ENCODE results near the gene MFSD12.
"Not testable (repeated sequence)": the region's sequence is repeated elsewhere in the genome, so short reads cannot be mapped to it uniquely, and the experiment has no call there.

Gene MFSD12

DNA sequence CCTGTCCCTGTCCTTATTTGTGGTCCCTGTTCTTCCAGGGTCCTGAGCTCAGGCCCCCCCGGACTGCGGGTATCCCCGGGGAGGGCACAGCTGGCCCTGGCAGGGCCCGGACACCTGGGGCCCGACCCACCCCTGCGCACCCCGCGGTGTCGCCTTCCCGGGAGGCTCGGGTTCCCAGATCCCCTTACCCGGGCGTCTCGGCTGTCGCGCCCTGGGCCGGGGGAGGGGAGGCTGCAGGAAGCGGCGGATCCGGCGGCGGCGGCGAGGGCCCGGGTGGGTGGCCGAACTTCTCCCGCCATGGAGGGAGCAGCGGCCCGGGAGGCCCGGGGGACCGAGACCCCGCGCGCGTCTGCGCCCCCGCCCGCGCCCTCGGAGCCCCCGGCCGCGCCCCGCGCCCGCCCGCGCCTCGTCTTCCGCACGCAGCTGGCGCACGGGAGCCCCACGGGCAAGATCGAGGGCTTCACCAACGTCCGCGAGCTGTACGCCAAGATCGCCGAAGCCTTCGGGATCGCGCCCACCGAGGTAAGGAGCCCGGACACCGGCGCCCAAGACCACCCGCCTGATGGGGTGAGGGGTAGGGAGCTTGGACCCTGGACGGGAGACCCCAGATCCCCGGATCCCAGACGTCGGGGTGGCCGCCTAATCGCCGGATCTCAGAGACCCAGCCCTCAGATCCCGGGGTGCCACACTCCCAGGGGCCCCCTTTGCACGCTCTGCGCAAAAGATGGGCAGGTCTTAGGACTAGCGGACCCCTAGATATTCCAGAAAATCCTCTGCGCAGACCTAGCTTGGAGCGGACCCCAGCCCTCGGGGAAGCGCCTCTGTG is 28.1 kb upstream of the MFSD12 start, which contains the start of gene GIPC3:
Gene GIPC3, plus strand, starts transcription at position 178 of the 826 bp plus-strand sequence. Its CDS starts 120 bp downstream, at position 298.
- no peak for DNase-seq (ENCODE audit: extremely low read depth in 1 of 2, low read depth in 1 of 2)

DNA sequence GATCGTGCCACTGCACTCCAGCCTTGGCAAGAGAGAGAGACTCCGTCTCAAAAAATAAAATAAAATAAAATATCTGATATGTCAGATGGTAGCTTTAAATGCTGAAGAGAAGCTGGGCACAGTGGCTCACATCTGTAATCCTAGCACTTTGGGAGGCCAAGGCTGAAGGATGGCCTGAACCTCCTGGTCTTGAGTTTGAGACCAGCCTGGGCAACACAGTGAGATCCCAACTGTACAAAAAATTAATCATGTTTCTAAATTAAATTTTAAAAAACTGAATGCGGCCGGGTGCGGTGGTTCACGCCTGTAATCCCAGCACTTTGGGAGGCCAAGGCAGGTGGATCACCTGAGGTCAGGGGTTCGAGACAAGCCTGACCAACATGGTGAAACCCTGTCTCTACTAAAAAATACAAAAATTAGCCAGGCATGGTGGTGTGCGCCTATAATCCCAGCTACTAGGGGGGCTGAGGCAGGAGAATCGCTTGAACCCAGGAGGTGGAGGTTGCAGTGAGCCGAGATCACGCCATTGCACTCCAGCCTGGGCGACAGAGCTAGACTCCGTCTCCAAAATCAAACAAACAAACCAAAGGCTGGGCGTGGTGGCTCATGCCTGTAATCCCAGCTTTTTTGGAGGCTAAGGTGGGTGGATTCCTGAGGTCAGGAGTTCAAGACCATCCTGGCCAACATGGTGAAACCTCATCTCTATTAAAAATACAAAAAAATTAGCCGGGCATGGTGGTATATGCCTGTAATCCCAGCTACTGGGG is 26.8 kb upstream of the MFSD12 start:
- DNase-seq (ENCODE audit: extremely low read depth in 1 of 2, low read depth in 1 of 2) = not testable (repeated sequence)

DNA sequence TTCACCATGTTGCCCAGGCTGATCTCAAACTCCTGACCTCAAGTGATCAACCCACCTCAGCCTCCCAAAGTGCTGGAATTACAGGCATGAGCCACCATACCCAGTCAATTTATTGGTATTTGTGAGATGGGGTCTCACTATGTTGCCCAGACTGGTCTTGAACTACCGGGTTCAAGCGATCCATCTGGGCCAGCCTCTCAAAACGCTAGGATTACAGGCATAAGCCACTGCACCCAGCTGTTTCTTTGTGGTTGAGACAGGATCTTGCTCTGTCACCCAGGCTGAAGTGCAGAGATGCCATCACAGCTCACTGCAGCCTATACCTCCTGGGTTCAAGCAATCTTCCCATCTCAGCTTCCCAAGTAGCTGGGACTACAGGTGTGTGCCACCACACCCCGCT is 24.4 kb upstream of the MFSD12 start:
- not testable (repeated sequence) for DNase-seq (ENCODE audit: extremely low read depth in 1 of 2, low read depth in 1 of 2)

DNA sequence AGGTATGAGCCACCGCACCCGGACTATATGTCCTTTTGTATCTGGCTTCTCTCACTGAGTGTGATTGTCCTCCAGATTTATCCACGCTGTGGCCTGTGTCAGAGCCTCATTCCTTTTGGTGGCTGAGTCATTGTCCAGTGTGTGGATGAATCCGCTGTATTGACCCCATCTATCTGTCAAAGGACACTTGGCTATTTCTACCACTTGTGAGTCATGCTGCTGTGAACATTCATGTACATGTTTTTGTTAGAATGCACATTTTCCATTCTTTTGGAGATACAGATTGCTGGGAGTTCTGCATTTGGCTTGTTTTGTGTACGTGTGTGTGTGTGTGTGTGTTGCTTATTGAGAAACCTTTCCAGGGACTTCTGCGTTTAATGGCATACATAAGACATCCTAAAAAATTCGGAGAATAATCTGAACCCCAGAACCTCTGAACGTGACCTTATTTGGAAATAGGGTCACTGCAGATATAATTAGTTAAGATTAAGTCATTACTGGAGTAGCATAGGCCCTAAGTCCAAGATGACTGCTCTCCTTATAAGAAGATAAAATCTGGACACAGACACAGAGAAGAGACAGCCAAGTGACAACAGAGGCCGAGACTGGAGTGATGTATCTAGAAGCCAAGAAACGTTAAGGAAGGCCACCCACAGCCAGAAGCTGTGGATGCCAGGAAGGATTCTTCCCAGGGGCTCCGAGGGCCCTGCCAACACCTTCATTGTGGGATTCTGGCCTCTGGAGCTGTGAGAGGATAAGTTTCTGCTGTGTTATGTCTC is 23.0 kb upstream of the MFSD12 start:
- DNase-seq (ENCODE audit: extremely low read depth in 1 of 2, low read depth in 1 of 2) = no peak

DNA sequence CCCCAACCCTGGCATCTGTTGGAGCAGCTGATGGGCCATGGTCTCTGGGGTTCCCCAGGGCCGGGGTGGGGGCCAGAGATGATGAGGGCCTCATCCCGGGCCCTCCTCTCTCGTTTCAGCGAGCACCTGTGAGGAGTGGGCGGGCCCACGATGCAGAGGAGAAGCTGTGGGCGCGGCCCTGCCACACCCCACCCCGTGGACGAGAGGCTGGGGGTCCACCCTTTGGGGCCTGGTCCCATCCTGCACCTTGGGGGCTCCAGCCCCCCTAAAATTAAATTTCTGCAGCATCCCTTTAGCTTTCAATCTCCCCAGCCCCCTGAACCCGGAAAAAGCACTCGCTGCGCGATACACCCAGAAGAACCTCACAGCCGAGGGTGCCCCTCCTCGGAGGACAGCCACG is 21.0 kb upstream of the MFSD12 start:
- DNase-seq (ENCODE audit: extremely low read depth in 1 of 2, low read depth in 1 of 2) = no peak

DNA sequence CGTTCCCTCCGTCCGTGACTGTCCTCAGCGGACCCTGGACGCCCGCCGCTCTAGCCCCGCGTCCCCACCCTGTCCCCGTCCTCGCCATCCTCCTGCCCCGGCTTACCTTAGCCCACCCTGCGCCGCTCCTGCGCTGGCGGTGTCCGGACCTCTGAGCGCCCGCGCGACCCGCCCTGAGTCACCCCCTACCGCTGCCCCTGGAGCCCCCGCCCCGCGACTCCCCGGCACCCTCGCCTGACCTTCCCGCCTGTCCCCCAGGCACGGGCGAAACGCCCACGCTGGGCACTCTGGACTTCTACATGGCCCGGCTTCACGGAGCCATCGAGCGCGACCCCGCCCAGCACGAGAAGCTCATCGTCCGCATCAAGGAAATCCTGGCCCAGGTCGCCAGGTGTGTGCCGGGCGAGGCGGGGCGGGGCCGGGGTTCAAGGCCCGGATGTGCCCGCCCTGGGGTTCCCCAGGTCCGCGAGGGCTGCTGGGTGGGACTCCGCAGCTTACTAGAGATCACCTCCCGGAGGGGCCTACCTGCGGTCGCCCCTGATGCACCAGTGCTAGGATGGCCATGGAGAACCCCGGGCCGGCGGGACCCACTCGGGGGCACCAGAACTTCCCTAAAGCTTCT is 20.4 kb upstream of the MFSD12 start:
- no peak for DNase-seq (ENCODE audit: extremely low read depth in 1 of 2, low read depth in 1 of 2)

DNA sequence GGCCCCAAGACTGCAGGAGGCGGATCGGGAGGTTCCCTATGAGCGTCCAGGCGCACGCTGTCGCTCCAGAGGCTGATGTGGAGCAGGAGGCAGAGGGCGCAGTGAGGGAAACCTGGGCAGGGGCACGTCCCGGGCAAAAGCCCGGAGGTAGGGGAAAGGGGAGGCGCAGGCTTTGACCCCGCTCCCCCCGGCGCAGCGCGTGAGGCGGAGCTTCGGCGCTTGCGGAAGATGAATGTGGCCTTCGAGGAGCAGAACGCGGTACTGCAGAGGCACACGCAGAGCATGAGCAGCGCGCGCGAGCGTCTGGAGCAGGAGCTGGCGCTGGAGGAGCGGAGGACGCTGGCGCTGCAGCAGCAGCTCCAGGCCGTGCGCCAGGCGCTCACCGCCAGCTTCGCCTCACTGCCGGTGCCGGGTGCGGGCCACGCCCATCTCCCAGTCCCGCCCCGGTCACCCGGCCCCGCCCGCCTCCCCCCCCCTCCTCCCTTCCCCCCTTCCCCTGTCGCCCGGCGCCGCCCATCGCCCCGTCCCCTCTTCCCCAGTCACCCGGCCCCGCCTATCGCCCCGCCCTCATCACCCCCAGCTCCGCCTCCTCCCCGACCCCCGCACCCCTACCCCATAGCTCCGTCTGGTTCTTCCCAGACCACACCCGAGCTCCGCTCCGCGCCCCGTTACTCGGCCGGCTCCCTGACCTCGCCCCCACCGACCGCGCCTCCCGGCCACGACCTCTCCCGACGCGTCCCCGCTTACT is 19.5 kb upstream of the MFSD12 start:
- DNase-seq (ENCODE audit: extremely low read depth in 1 of 2, low read depth in 1 of 2) = no peak

DNA sequence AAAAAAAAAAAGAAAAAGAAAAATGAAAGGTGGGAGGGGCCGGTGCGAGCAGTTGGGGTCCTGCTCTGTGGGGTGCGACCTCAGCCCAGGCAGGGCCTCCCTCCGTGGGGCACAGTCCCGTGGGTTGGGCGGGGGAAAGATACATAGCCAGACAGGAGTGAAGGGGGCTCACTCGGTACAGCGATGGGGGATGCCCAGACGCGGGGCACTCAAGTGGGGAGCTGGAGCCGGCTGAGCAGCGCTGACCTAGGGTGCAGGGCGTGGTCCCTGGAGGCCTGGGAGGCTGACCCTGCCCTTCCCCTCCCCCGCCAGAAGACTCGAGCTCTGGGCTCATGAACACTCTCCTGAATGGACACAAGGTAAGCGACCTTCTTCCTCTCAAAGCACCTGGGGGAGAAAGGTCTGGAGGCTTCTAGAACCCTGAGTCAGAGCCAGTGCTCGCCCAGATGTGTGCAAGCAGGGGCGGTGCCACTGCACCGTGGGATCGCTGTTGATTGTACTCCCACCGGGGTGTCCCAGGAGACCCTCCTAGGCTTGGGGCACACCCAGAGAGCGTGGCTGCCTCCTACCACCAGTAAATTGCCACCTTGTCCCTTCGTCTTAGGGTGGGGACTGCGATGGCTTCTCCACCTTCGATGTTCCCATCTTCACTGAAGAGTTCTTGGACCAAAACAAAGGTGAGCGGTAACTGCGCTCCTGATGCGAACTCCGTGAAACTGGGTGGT is 18.7 kb upstream of the MFSD12 start:
- DNase-seq (ENCODE audit: extremely low read depth in 1 of 2, low read depth in 1 of 2) = no peak

DNA sequence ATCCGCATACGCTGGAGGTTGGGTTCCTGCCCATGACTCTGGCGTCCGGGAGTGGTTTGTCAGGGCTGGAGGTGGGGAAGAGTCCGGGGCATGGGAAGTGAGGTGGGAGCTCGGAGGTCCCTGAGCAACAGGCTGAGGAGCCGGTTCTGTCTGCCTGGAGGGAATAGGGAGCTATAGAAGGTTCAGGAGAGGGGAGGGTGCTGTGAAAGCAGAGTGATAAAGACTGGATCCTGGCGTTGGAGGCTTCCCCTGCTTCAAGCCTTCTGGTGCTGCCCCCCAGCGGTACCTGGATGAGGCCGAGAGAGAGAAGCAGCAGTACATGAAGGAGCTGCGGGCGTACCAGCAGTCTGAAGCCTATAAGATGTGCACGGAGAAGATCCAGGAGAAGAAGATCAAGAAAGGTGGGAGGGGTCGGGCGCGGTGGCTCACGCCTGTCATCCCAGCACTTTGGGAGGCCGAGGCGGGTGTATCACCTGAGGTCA is 17.9 kb upstream of the MFSD12 start:
- no peak for DNase-seq (ENCODE audit: extremely low read depth in 1 of 2, low read depth in 1 of 2)

DNA sequence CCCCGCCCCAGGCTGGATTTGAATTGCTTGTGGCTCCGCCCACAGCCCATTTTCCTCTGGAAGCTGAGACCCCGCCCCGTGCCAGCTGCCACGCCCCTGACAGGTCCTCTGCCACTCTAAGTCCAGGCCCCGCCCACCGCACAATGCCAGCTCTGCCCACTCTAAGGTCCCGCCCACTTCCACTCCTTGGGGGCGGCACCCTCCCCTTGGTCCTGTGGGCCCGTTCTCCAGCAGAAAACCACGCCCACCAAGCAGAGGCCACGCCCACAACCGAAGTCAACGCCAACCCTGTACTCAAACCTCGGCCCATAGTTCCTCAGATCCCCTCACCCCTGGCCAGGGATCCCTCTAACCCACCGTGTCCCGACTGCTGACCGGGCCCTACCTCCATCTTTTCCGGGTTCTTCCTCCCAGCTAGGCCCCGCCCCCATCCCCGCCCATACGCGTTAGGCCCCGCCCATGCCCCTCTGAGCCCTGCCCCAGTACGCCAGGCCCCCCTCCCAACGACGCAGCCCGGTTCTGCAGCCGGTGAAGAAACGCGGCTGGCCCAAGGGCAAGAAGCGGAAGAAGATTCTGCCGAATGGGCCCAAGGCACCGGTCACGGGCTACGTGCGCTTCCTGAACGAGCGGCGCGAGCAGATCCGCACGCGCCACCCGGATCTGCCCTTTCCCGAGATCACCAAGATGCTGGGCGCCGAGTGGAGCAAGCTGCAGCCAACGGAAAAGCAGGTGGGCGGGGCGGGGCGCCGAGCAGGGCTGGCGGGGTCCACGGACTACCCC is 16.7 kb upstream of the MFSD12 start:
- DNase-seq (ENCODE audit: extremely low read depth in 1 of 2, low read depth in 1 of 2) = peak; percentile 48 to 59

DNA sequence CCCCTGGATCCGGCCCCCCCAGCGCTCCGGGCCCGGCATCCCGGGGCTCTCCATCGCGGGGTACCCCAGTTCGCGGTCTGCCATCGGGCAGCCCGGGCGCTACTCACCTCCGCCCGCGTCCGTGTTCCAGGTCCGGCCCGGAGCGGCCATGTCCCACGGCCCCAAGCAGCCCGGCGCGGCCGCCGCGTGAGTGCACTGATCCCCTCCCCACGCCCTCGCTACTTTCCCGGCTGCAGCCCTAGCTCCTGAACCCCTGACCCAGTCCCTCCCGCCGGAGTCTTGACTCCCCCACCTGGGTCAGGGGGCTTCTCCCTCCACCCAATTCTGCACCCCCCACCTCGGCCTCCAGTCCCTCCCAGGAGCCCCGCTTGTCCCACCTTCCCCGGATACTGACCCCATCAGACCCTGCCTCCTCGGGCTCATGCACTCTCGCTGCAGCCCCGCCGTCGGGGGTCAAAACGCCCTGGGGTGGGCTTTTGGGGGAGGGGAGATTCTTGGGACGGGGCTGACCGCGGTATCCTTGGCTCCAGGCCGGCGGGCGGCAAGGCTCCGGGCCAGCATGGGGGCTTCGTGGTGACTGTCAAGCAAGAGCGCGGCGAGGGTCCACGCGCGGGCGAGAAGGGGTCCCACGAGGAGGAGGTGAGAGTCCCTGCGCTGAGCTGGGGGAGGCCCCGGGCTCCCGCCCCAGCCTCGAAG is 15.9 kb upstream of the MFSD12 start:
- no peak for DNase-seq (ENCODE audit: extremely low read depth in 1 of 2, low read depth in 1 of 2)

DNA sequence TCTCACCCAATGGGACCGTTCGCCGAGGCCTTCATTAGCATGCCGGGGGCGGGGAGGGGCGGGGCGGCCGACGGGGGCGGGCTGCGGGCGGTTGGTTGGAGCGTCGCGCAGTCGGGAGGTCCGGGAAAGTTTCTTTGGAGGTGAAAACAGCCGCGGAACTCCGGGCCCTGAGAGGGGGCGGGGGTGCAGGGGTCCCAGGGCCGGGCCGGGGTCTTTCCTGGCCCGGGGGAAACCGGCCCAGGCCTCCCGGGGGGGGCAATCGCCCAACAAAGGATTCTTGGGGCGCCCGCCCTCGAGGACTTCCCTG is 15.4 kb upstream of the MFSD12 start, which contains the start of gene HMG20B:
Gene HMG20B, plus strand, starts transcription at position 90 of the 307 bp plus-strand sequence. CDS start 366 bp downstream, outside the sequence.
- DNase-seq (ENCODE audit: extremely low read depth in 1 of 2, low read depth in 1 of 2) = no peak

DNA sequence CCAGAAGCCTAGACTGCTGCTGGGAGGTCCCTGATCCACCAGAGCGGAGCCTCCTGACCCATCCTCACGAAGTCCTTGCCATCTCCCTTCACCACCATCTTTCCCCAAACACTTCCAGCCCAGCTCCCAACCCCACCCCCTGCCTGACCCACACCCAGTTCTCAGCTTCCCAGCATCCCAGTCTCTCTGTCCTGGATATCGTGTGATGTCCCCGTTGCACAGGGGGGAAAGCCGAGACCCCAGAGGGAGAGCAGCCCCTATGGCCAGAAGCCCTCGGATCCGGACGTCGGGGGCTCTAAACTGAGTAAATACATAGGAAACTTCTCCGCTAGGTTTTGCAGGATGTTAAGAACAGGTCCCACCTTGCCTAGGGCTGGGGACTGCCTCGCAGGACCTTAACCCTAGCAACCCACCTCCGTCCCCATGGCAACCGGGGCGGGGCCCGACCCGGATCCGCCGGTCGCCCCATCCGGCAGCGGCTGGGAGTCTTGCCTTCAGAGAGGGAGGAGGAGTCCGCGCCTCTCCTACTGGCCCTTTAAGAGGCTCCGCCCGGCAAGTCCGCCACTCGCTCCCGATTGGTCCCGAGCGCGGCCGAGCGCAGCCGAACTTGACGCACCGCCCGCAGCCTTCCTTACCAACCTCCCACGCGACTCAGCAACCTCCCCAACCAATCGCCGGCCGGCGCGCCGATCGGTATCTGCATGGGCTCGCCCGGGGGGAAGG is 14.9 kb upstream of the MFSD12 start:
- peak; percentile 96 to 98 for DNase-seq (ENCODE audit: extremely low read depth in 1 of 2, low read depth in 1 of 2)

DNA sequence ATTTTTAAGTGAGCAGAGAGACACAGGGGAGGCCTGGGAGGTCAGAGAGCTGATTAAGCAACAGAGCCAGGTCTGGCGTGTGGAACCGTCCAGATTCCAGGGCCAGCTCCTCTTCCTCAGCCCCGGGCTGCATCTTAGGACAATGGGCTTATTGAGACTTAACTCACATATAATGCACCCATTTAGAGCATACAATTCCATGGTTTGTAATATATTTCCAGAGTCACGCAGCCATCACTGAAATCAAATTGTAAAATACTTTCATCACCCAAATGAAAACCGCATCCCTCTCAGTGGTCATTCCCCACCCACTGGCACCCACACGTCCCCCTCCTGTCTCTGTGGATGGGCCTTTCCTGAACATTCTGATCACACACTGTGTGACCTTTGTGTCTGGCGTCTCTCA is 13.2 kb upstream of the MFSD12 start:
- no peak for DNase-seq (ENCODE audit: extremely low read depth in 1 of 2, low read depth in 1 of 2)

DNA sequence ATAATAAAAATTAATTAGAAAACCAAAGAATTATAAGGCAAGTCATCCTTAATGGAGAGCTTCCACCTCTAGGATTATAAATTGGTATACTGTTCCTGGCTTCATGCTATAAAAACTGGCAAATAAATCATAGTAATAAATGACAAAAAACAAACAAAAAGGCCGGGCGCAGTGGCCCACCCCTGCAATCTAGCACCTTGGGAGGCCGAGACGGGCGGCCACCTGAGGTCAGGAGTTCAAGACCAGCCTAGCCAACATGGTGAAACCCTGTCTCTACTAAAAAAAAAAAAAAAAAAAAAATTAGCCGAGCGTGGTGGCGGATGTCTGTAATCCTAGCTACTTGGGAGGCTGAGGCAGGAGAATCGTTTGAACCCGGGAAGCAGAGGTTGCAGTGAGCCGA is 12.7 kb upstream of the MFSD12 start:
- DNase-seq (ENCODE audit: extremely low read depth in 1 of 2, low read depth in 1 of 2) = not testable (repeated sequence)

DNA sequence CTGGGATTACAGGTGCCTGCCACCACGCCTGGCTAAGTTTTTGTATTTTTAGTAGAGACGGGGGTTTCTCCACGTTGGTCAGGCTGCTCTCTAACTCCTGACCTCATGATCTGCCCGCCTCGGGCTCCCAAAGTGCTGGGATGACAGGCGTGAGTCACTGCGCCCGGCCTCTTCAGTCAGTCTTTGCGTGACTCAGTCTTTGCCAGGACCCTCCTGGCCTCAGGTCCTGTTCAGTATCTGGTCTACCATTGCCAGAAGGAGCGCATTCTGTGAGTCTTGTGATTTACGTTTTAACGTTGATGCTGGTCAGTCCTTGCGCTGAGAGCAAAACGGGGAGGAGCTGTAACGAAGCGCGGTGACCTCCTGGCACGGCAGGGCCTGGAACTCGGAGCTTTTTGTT is 7.8 kb upstream of the MFSD12 start:
- DNase-seq (ENCODE audit: extremely low read depth in 1 of 2, low read depth in 1 of 2) = no peak
